Measurements from ENCODE around the gene NOTUM.

NOTUM gene

GRCh38 chr17:81934850-81935708 lies 25.9 kb downstream of the NOTUM start:
- no peak for DNase-seq

GRCh38 chr17:81934098-81934757 lies 26.8 kb downstream of the NOTUM start:
- no peak for DNase-seq

- DNase-seq: no peak
These were observed 27.7 kb downstream of the NOTUM start for GRCh38 chr17:81933178-81933699.

DNA sequence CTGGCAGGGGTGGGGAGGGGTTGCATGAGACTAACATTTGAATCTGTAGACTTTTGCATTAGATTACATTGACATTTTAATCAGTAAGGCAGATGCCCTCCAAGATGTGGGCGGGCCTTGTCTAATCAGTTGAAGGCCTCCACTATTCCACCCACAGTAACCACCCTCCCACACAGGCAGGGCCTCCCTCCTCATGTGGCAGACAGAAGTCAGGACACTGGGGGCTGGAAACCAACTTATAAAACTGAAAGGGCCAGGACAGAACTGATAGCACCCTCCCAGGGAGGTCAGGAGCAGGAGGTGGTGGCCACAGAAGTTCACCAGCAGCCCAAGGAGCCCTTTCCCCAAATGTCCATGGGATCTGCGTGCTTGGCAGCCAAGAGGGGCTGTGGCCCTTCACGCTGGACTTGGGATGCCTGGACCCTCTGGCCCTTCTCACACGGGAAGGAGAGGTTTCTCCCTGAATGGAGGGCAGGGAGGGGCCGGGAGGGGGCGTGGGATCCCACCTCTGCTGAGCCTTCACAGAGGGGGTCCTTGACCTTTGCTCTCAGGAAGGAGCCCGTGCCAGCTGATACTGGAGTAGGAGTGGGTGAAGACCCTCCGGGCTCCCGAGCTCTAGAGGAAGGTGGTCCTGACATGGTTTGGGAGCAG lies 28.5 kb downstream of the NOTUM start:
- DNase-seq: no peak

GRCh38 chr17:81931557-81932332 lies 29.2 kb downstream of the NOTUM start:
- DNase-seq: no peak

GRCh38 chr17:81931189-81931556 lies 29.8 kb downstream of the NOTUM start:
- no peak for DNase-seq

- no peak for DNase-seq
These were observed 30.6 kb downstream of the NOTUM start for GRCh38 chr17:81930142-81931125.

DNA sequence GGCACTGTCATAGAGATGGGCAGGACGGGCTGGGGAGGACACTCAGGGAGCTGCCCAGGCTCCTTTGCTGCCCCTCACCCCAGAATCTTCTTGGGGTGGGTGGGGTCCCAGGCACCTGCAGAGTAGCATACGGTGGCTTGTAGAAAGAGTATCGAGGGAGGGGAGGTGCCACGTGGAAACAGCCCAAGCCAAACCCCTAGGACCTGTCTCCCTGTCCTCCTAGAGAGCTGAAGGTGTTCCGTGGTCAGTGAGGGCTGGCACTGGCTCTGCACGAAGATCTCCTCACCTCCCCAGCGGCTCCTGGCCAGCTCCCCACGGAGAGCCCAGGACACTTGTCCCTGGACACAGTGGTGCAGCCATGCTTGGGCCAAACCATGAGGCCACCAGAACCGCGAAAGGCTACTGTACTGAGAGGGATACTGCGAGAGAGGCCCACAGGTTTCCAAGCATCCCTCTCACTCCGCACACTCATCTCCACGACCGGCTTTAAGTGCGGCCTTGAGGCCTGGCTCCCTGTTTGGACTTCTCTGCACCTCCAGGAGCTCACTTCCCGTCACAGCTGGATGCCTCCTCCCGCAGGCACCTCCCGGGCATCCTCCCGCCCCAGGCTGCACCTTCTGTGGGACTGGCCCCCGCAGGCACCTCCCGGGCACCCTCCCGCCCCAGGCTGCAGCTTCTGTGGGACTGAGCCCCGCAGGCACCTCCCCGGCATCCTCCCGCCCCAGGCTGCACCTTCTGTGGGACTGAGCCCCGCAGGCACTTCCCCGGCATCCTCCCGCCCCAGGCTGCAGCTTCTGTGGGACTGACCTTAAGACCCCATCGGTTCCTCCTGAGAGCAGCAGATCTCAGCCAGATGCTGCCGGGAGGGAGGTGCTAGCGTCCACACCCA lies 31.5 kb downstream of the NOTUM start:
- no peak for DNase-seq

GRCh38 chr17:81928544-81929252 lies 32.3 kb downstream of the NOTUM start:
- DNase-seq: no peak

GRCh38 chr17:81927653-81928543 lies 33.1 kb downstream of the NOTUM start, which contains the start of gene MAFG:
Gene MAFG, minus strand, starts transcription at chr17:81927735. Its CDS starts 4,550 bp downstream, at chr17:81923185.
- DNase-seq: peak; percentile 90

GRCh38 chr17:81927152-81927652 lies 33.8 kb downstream of the NOTUM start:
- no peak for DNase-seq

DNA sequence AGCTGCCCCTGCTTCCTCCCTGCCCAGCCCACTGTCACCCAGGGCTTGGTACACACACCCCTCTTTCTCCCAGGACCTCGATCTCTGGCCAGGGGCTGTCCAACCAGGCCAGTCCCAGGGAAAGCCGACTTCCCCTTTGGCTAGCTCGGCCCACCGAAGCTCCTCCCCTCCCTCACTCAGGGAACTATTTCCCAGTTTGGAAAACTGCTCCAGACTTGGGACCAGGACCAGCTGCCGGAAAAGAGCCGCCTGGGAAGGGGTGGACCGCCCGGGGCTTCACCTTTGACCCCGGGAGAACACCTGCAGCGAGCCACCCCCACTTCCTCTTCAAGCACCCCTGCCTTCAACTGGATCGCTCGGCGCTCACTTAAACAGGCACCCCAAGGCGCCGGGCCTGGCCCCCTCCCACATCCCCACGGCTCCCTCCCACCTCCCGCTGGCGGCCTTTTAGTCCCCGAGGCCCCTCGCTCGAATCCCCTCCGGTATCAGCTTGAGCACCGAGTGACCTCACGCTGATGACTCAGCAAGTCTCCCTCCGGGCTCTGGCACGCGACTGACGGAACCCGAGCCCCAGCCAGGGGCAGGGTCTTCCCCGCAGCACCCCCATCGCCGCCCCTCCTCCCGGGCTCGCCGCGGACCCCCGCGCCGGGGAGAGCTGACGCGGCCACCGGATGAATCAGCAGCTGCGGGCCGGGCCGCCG lies 34.4 kb downstream of the NOTUM start:
- peak; percentile 54 for DNase-seq

DNA sequence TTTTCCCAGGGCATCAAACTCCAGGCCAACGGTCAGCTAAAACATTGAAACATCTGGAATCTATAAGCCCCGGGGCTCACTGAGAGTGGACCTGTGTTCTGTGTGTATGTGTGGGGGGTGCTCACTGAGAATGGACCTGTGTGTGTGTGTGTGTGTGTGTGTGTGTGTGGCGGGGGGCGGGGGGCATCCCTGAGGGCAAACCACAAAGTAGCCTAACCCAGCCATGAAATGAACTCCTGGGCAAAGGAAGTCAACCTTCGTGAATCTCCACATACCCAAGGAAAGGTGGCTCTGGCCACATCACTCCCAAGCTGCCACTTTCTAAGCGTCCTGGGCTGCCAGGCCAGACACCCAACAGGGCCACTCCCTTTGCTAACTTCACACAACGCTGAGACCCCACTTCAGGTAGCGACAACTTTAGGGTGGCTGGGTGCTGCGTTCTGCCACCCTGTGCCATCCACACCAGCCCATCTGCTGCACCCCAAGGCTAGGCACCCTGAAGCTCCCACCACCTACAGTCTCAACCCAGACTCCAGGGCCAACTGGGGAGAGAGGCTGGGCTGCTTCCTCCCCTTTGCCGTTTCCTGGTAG lies 35.0 kb downstream of the NOTUM start:
- DNase-seq: no peak

DNA sequence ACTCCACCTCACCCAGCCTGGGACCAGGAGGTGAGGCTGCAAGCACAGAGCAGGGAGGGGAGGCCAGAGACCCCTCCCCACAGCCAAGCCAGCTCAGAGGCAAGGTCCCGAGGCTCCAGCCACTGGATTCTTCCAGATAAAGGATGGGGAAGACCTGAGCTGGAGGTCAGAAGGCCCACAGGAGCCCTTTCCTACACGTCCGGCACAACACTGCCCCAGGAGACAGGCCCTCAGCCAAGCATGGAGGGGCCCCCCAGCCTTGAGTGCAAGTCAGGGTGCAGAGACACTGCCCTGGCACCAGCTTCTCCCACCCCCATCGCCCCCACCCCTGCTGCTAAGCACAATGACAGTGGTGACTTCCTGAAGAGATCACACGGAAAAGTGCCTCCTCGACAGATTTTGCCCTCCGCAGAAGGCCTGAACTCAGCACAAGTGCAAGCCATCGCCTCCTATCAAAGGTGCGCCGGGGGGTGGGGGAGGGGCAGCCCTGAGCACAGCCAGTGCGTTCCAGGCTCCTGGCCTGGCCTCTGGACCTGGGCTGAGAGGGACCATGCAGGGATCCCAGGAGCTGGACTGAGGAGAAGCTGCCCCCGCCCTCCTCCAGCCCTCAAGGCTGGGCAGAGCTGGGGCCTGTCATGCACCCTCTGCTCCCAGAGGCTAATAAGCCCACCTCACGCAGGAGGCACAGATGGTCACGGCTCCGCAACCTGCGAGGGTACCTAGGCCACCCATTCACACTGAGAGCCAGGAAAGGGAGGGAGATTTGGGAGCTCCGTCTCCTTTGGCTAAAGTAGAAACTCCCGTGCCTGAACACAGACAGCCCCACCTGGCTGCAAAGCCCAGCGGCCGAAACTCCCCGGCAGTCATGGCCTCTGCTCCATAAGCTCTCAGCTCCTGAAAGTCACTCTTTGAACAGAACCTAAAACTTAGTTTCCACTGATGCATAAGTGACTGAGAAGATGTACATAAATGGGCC lies 36.1 kb downstream of the NOTUM start:
- DNase-seq: peak; percentile 28

- DNase-seq: no peak
These were observed 37.4 kb downstream of the NOTUM start for GRCh38 chr17:81923302-81924260.

Measured in CD4-positive, alpha-beta T cell treated with Interleukin-21 for 1 hour (primary cell).